T-helper 2 cell treated with Interferon-gamma antibody and Interleukin-4, amounts not matched to agents 5 μg/mL and 100 μg/mL, for 36 hours (primary cell): ENCODE results near the gene SOWAHA.

ENCODE experiments used
- DNase-seq: peaks from one replicate; pipeline ENCODE4 v3.0.0; 2021; ENCODE audit warnings: low spot score
- H3K27ac Mint-ChIP-seq: one replicate; pipeline ENCODE4 v1.8.0; 2021; ENCODE audit warnings: mild to moderate bottlenecking, mixed read lengths
- H3K27me3 Mint-ChIP-seq: one replicate; pipeline ENCODE4 v1.8.0; 2021; ENCODE audit warnings: low read depth, mixed read lengths
- H3K36me3 Mint-ChIP-seq: one replicate; pipeline ENCODE4 v1.8.0; 2021; ENCODE audit warnings: low read depth, mixed read lengths
- H3K4me1 Mint-ChIP-seq: one replicate; pipeline ENCODE4 v1.8.0; 2021; ENCODE audit warnings: low read depth, mixed read lengths
- H3K4me3 Mint-ChIP-seq: one replicate; pipeline ENCODE4 v1.8.0; 2022; ENCODE audit warnings: mild to moderate bottlenecking, moderate library complexity, mixed read lengths
- H3K9me3 Mint-ChIP-seq: one replicate; pipeline ENCODE4 v1.8.0; 2021; ENCODE audit warnings: mixed read lengths

SOWAHA gene

GRCh38 chr5:132773601-132774355 lies 39.3 kb upstream of the SOWAHA start:
- H3K4me1 Mint-ChIP-seq, result peaks cover 7% of the 10 kb centered on the region
- H3K9me3 Mint-ChIP-seq, result no peaks in the 10 kb centered on the region
- H3K4me3 Mint-ChIP-seq, result no peak overlapping the region
- H3K27ac Mint-ChIP-seq, result no peak overlapping the region
- peaks cover 36% of the 10 kb centered on the region for H3K27me3 Mint-ChIP-seq
- DNase-seq, result no peak
- H3K36me3 Mint-ChIP-seq, result no peaks in the 10 kb centered on the region

- H3K27ac Mint-ChIP-seq, result no peak overlapping the region
- no peaks in the 10 kb centered on the region for H3K9me3 Mint-ChIP-seq
Observed at GRCh38 chr5:132774406-132774805, 38.7 kb upstream of the SOWAHA start.

GRCh38 chr5:132774896-132775295 lies 38.2 kb upstream of the SOWAHA start:
- no peak for DNase-seq
- Mint-ChIP-seq H3K4me3 (no peak overlapping the region), H3K27ac (no peak overlapping the region), H3K27me3 (peaks cover 46% of the 10 kb centered on the region), H3K36me3 (no peaks in the 10 kb centered on the region), H3K4me1 (peaks cover 12% of the 10 kb centered on the region), H3K9me3 (no peaks in the 10 kb centered on the region)

More at GRCh38 chr5:132774406-132774805, 38.7 kb upstream of the SOWAHA start:
- Mint-ChIP-seq H3K4me3 (no peak overlapping the region), H3K27me3 (peaks cover 43% of the 10 kb centered on the region), H3K4me1 (peaks cover 9% of the 10 kb centered on the region), H3K36me3 (no peaks in the 10 kb centered on the region)
- no peak for DNase-seq

- no peak overlapping the region for H3K27ac Mint-ChIP-seq
- peaks cover 50% of the 10 kb centered on the region for H3K27me3 Mint-ChIP-seq
- H3K4me3 Mint-ChIP-seq, result peak overlapping the region; percentile 15
- peaks cover 16% of the 10 kb centered on the region for H3K4me1 Mint-ChIP-seq
- no peaks in the 10 kb centered on the region for H3K9me3 Mint-ChIP-seq
- H3K36me3 Mint-ChIP-seq, result no peaks in the 10 kb centered on the region
- no peak for DNase-seq
Observed at GRCh38 chr5:132775476-132775961, 37.6 kb upstream of the SOWAHA start.

GRCh38 chr5:132776131-132776937 lies 36.8 kb upstream of the SOWAHA start:
- H3K9me3 Mint-ChIP-seq, result no peaks in the 10 kb centered on the region
- peak overlapping the region; percentile 27 for H3K27ac Mint-ChIP-seq
- no peak for DNase-seq

GRCh38 chr5:132776938-132777208 lies 36.2 kb upstream of the SOWAHA start:
- Mint-ChIP-seq H3K4me1 (peaks cover 26% of the 10 kb centered on the region), H3K27ac (no peak overlapping the region), H3K9me3 (no peaks in the 10 kb centered on the region), H3K27me3 (peaks cover 63% of the 10 kb centered on the region), H3K36me3 (no peaks in the 10 kb centered on the region), H3K4me3 (no peak overlapping the region)
- DNase-seq, result no peak

More at GRCh38 chr5:132776131-132776937, 36.8 kb upstream of the SOWAHA start:
- no peaks in the 10 kb centered on the region for H3K36me3 Mint-ChIP-seq
- H3K4me1 Mint-ChIP-seq, result peaks cover 23% of the 10 kb centered on the region
- peak overlapping the region; percentile 70 for H3K4me3 Mint-ChIP-seq
- H3K27me3 Mint-ChIP-seq, result peaks cover 58% of the 10 kb centered on the region

- H3K4me1 Mint-ChIP-seq, result peaks cover 28% of the 10 kb centered on the region
Observed at GRCh38 chr5:132777209-132778069, 35.7 kb upstream of the SOWAHA start, which contains the start of gene SEPTIN8. TSS of gene SEPTIN8 (minus strand) at chr5:132777239. CDS start at chr5:132777137, 102 bp downstream.

GRCh38 chr5:132778129-132778528 lies 35.0 kb upstream of the SOWAHA start:
- Mint-ChIP-seq H3K36me3 (no peaks in the 10 kb centered on the region), H3K4me3 (peak overlapping the region; percentile 80), H3K9me3 (no peaks in the 10 kb centered on the region), H3K4me1 (peaks cover 28% of the 10 kb centered on the region), H3K27ac (peak overlapping the region; percentile 60), H3K27me3 (peaks cover 72% of the 10 kb centered on the region)
- no peak for DNase-seq

More at GRCh38 chr5:132777209-132778069, 35.7 kb upstream of the SOWAHA start, which contains the start of gene SEPTIN8:
- Mint-ChIP-seq H3K27me3 (peaks cover 66% of the 10 kb centered on the region), H3K9me3 (no peaks in the 10 kb centered on the region), H3K36me3 (no peaks in the 10 kb centered on the region), H3K4me3 (peak within 1 kb of the TSS; percentile 80), H3K27ac (peak within 1 kb of the TSS; percentile 60)
- peak; percentile 57 for DNase-seq

- peak overlapping the region; percentile 12 for H3K4me3 Mint-ChIP-seq
- no peaks in the 10 kb centered on the region for H3K36me3 Mint-ChIP-seq
Observed at GRCh38 chr5:132778856-132779255, 34.2 kb upstream of the SOWAHA start.

GRCh38 chr5:132779961-132780360 lies 33.1 kb upstream of the SOWAHA start:
- Mint-ChIP-seq H3K4me1 (peaks cover 29% of the 10 kb centered on the region), H3K27me3 (peaks cover 62% of the 10 kb centered on the region), H3K4me3 (no peak overlapping the region), H3K36me3 (no peaks in the 10 kb centered on the region), H3K9me3 (no peaks in the 10 kb centered on the region), H3K27ac (no peak overlapping the region)
- DNase-seq, result no peak

More at GRCh38 chr5:132778856-132779255, 34.2 kb upstream of the SOWAHA start:
- no peaks in the 10 kb centered on the region for H3K9me3 Mint-ChIP-seq
- peaks cover 72% of the 10 kb centered on the region for H3K27me3 Mint-ChIP-seq
- DNase-seq, result no peak
- H3K4me1 Mint-ChIP-seq, result peaks cover 28% of the 10 kb centered on the region
- no peak overlapping the region for H3K27ac Mint-ChIP-seq

GRCh38 chr5:132780577-132780976 lies 32.5 kb upstream of the SOWAHA start:
- no peak for DNase-seq
- peaks cover 60% of the 10 kb centered on the region for H3K27me3 Mint-ChIP-seq

GRCh38 chr5:132781029-132781428 lies 32.1 kb upstream of the SOWAHA start:
- DNase-seq, result no peak
- Mint-ChIP-seq H3K4me1 (peaks cover 29% of the 10 kb centered on the region), H3K36me3 (no peaks in the 10 kb centered on the region), H3K9me3 (no peaks in the 10 kb centered on the region), H3K27ac (no peak overlapping the region), H3K27me3 (peaks cover 59% of the 10 kb centered on the region), H3K4me3 (peak overlapping the region; percentile 38)

More at GRCh38 chr5:132780577-132780976, 32.5 kb upstream of the SOWAHA start:
- Mint-ChIP-seq H3K36me3 (no peaks in the 10 kb centered on the region), H3K4me1 (peaks cover 29% of the 10 kb centered on the region), H3K4me3 (peak overlapping the region; percentile 38), H3K27ac (no peak overlapping the region), H3K9me3 (no peaks in the 10 kb centered on the region)

GRCh38 chr5:132782101-132782500 lies 31.0 kb upstream of the SOWAHA start:
- Mint-ChIP-seq H3K4me3 (no peak overlapping the region), H3K27me3 (peaks cover 62% of the 10 kb centered on the region), H3K27ac (no peak overlapping the region), H3K36me3 (no peaks in the 10 kb centered on the region), H3K9me3 (no peaks in the 10 kb centered on the region), H3K4me1 (peaks cover 29% of the 10 kb centered on the region)
- no peak for DNase-seq
